GM18867 (cell line): Measurements from ENCODE around the gene C5orf63.
"Not testable (repeated sequence)": the region's sequence is repeated elsewhere in the genome, so short reads cannot be mapped to it uniquely, and the experiment has no call there.

Experiments used
- ATAC-seq: cut with Tn5 transposase; IDR thresholded peaks from one replicate; pipeline ENCODE4 v1.9.1; 2021; ENCODE audit warnings: mild to moderate bottlenecking, moderate library complexity; ENCODE audit not compliant: unreplicated experiment

Gene C5orf63

GRCh38 chr5:127038550-127038949 lies 34.8 kb downstream of the C5orf63 start:
- no peak for ATAC-seq

GRCh38 chr5:127031863-127032232 lies 41.5 kb downstream of the C5orf63 start:
- no peak for ATAC-seq

GRCh38 chr5:127031147-127031862 lies 42.0 kb downstream of the C5orf63 start:
- peak; percentile 20 for ATAC-seq

GRCh38 chr5:127030259-127031146 lies 42.8 kb downstream of the C5orf63 start, which contains the start of gene MARCHF3:
MARCHF3 (minus strand) TSS chr5:127030558; CDS start chr5:126918171, 112,387 bp downstream.
- ATAC-seq: peak; percentile 98

- peak; percentile 18 for ATAC-seq
Measured at GRCh38 chr5:127029581-127030258, 43.6 kb downstream of the C5orf63 start.

GRCh38 chr5:127028822-127029457 lies 44.4 kb downstream of the C5orf63 start:
- no peak for ATAC-seq

GRCh38 chr5:127027539-127027938 lies 45.8 kb downstream of the C5orf63 start:
- ATAC-seq: no peak

- ATAC-seq: no peak
Measured at GRCh38 chr5:127026166-127026565, 47.1 kb downstream of the C5orf63 start.

- no peak for ATAC-seq
Measured at GRCh38 chr5:127025467-127025866, 47.8 kb downstream of the C5orf63 start.

- ATAC-seq: no peak
Measured at GRCh38 chr5:127024821-127025220, 48.5 kb downstream of the C5orf63 start.

GRCh38 chr5:127023552-127024191 lies 49.6 kb downstream of the C5orf63 start:
- ATAC-seq: not testable (repeated sequence)

GRCh38 chr5:127022846-127023245 lies 50.5 kb downstream of the C5orf63 start:
- no peak for ATAC-seq

GRCh38 chr5:127019928-127020327 lies 53.4 kb downstream of the C5orf63 start:
- no peak for ATAC-seq

GRCh38 chr5:127016722-127017121 lies 56.6 kb downstream of the C5orf63 start:
- ATAC-seq: not testable (repeated sequence)

GRCh38 chr5:127015716-127016115 lies 57.6 kb downstream of the C5orf63 start:
- ATAC-seq: no peak

GRCh38 chr5:127014573-127014972 lies 58.7 kb downstream of the C5orf63 start:
- no peak for ATAC-seq

- ATAC-seq: no peak
Measured at GRCh38 chr5:127013407-127013806, 59.9 kb downstream of the C5orf63 start.

GRCh38 chr5:127012916-127013315 lies 60.4 kb downstream of the C5orf63 start:
- ATAC-seq: no peak

- peak; percentile 79 for ATAC-seq
Measured at GRCh38 chr5:127011961-127012644, 61.2 kb downstream of the C5orf63 start.

- no peak for ATAC-seq
Measured at GRCh38 chr5:127011153-127011552, 62.1 kb downstream of the C5orf63 start.
